ENCODE results near the gene NRAP.
A peak's percentile ranks its signal among the peaks of the same experiment; 100 is the strongest.

Gene NRAP

GRCh38 chr10:113563306-113564088, 100.3 kb downstream of the NRAP start:
- H3K36me3 ChIP-seq (replicated peaks), result no peaks in the 10 kb centered on the region
- no peak overlapping the region for H3K27ac ChIP-seq
- H3K4me3 ChIP-seq (ENCODE audit: low read depth, low read length), result peak overlapping the region; percentile 42
- in situ Hi-C loops (cut with HindIII; ENCODE audit: low pct_ligation_motif_present, low sequenced_read_pairs), result no loop called here
- H3K27me3 ChIP-seq (replicated peaks), result no peaks in the 10 kb centered on the region
- TF ChIP-seq, protein P1, sequence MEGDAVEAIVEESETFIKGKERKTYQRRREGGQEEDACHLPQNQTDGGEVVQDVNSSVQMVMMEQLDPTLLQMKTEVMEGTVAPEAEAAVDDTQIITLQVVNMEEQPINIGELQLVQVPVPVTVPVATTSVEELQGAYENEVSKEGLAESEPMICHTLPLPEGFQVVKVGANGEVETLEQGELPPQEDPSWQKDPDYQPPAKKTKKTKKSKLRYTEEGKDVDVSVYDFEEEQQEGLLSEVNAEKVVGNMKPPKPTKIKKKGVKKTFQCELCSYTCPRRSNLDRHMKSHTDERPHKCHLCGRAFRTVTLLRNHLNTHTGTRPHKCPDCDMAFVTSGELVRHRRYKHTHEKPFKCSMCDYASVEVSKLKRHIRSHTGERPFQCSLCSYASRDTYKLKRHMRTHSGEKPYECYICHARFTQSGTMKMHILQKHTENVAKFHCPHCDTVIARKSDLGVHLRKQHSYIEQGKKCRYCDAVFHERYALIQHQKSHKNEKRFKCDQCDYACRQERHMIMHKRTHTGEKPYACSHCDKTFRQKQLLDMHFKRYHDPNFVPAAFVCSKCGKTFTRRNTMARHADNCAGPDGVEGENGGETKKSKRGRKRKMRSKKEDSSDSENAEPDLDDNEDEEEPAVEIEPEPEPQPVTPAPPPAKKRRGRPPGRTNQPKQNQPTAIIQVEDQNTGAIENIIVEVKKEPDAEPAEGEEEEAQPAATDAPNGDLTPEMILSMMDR (IDR thresholded peaks at IDR 0.05; ENCODE audit: low read depth, low read length, missing control alignments), result peak; percentile 98
- peak; percentile 48 for DNase-seq

DNA sequence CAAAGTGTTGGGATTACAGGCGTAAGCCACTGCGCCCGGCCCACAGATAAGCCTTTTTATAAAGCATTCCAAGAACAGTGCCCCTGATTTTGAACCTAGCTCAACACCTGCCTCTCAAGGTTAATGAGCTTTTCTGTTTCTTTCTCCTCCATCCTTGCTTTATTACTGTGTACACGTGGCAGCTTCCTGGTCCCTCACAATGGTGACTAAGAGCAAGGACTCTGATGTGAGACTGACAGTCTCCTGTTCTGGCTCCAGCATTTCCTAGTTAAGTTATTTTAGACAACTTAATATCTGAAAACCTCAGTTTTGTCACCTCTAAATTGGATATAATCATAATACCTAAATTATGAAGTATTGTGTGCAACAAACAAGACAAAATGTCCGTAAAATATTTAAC, 101.1 kb downstream of the NRAP start:
- no peak for DNase-seq
- TF ChIP-seq, protein P1 (IDR thresholded peaks at IDR 0.05; ENCODE audit: low read depth, low read length, missing control alignments), result no peak
- Histone ChIP-seq H3K36me3 (replicated peaks) (no peaks in the 10 kb centered on the region), H3K27me3 (replicated peaks) (no peaks in the 10 kb centered on the region), H3K4me3 (ENCODE audit: low read depth, low read length) (no peak overlapping the region), H3K27ac (no peak overlapping the region)
- in situ Hi-C loops (cut with HindIII; ENCODE audit: low pct_ligation_motif_present, low sequenced_read_pairs), result no loop called here

DNA sequence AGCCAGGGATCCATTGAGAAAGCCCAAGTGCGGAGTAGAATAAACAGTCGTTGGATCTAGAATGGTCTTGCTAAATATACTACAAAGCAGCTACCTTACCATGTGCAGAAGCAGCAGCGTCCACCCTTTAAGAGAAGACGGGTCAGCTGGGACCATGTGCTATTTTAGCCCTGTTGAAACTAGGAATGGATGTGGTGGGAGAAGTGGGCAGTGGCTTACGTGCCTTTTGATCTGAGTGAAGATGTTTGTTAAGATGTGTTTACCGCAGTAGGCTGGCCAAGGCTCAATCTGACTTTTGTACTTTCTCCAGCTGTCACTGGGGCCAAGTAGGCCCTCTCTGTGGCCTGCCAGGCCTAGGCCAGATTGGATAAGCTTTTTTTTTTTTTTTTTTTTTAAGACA, 101.8 kb downstream of the NRAP start:
- in situ Hi-C loops (cut with HindIII; ENCODE audit: low pct_ligation_motif_present, low sequenced_read_pairs), result no loop called here
- DNase-seq, result no peak
- TF ChIP-seq, protein P1 (IDR thresholded peaks at IDR 0.05; ENCODE audit: low read depth, low read length, missing control alignments), result no peak
- no peak overlapping the region for H3K27ac ChIP-seq
- no peaks in the 10 kb centered on the region for H3K27me3 ChIP-seq (replicated peaks)
- no peak overlapping the region for H3K4me3 ChIP-seq (ENCODE audit: low read depth, low read length)
- no peaks in the 10 kb centered on the region for H3K36me3 ChIP-seq (replicated peaks)

GRCh38 chr10:113561214-113561613, 102.6 kb downstream of the NRAP start:
- Histone ChIP-seq H3K36me3 (replicated peaks) (no peaks in the 10 kb centered on the region), H3K27me3 (replicated peaks) (no peaks in the 10 kb centered on the region), H3K27ac (no peak overlapping the region), H3K4me3 (ENCODE audit: low read depth, low read length) (no peak overlapping the region)
- no peak for DNase-seq
- TF ChIP-seq, protein P1 (IDR thresholded peaks at IDR 0.05; ENCODE audit: low read depth, low read length, missing control alignments), result no peak
- in situ Hi-C loops (cut with HindIII; ENCODE audit: low pct_ligation_motif_present, low sequenced_read_pairs), result no loop called here

DNA sequence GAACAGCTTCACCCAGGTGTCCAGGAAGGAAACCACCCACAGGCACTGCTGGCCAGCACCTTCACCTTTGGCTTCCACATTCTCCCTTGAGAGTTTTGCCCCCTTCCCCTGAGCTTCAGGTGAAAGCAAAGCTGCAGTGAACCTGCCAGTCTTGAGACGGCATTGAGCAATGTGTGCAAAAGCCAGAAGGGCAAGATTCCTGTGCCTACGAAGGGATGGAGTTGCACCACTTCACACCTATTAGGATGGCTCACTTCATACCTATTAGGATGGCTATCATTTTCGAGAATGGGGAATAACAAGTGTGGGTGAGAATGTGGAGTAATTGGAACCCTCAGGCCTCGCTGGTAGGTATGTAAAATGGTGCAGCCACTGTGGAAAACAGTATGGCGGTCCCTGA, 103.8 kb downstream of the NRAP start:
- in situ Hi-C loops (cut with HindIII; ENCODE audit: low pct_ligation_motif_present, low sequenced_read_pairs), result no loop called here
- TF ChIP-seq, protein P1 (IDR thresholded peaks at IDR 0.05; ENCODE audit: low read depth, low read length, missing control alignments), result no peak
- H3K36me3 ChIP-seq (replicated peaks), result no peaks in the 10 kb centered on the region
- H3K27ac ChIP-seq, result no peak overlapping the region
- H3K4me3 ChIP-seq (ENCODE audit: low read depth, low read length), result no peak overlapping the region
- no peak for DNase-seq
- no peaks in the 10 kb centered on the region for H3K27me3 ChIP-seq (replicated peaks)

GRCh38 chr10:113557903-113558321, 105.9 kb downstream of the NRAP start:
- in situ Hi-C loops (cut with HindIII; ENCODE audit: low pct_ligation_motif_present, low sequenced_read_pairs), result no loop called here
- no peak overlapping the region for H3K27ac ChIP-seq
- DNase-seq, result no peak
- H3K36me3 ChIP-seq (replicated peaks), result no peaks in the 10 kb centered on the region
- no peak overlapping the region for H3K4me3 ChIP-seq (ENCODE audit: low read depth, low read length)
- H3K27me3 ChIP-seq (replicated peaks), result no peaks in the 10 kb centered on the region
- TF ChIP-seq, protein P1 (IDR thresholded peaks at IDR 0.05; ENCODE audit: low read depth, low read length, missing control alignments), result no peak

Measured in brain microvascular endothelial cell (primary cell).